HG03095 (cell line): ENCODE data around the gene ACOX2.

Source experiments
- ATAC-seq: cut with Tn5 transposase; IDR thresholded peaks from one replicate; pipeline ENCODE4 v1.9.1; 2021; ENCODE audit warnings: moderate library complexity; ENCODE audit not compliant: unreplicated experiment

Gene ACOX2

GRCh38 chr3:58474967-58475578, 61.9 kb downstream of the ACOX2 start:
- no peak for ATAC-seq

- no peak for ATAC-seq
Observed at GRCh38 chr3:58474348-58474911, 62.6 kb downstream of the ACOX2 start.

GRCh38 chr3:58473275-58473674, 63.7 kb downstream of the ACOX2 start:
- no peak for ATAC-seq

- no peak for ATAC-seq
Observed at GRCh38 chr3:58471025-58471887, 65.7 kb downstream of the ACOX2 start.

- ATAC-seq: no peak
Observed at GRCh38 chr3:58470363-58471024, 66.5 kb downstream of the ACOX2 start.

GRCh38 chr3:58469096-58469495, 67.9 kb downstream of the ACOX2 start:
- ATAC-seq: no peak

GRCh38 chr3:58466899-58467563, 70.0 kb downstream of the ACOX2 start:
- no peak for ATAC-seq

- no peak for ATAC-seq
Observed at GRCh38 chr3:58464866-58465265, 72.1 kb downstream of the ACOX2 start.

- ATAC-seq: no peak
Observed at GRCh38 chr3:58463942-58464271, 73.1 kb downstream of the ACOX2 start.

GRCh38 chr3:58463181-58463941, 73.6 kb downstream of the ACOX2 start:
- no peak for ATAC-seq

- ATAC-seq: no peak
Observed at GRCh38 chr3:58462829-58463180, 74.2 kb downstream of the ACOX2 start.

- no peak for ATAC-seq
Observed at GRCh38 chr3:58459160-58459559, 77.8 kb downstream of the ACOX2 start.
